Fibroblast of skin of right biceps (primary cell): Measurements from ENCODE around the gene RNPEPL1.
"Not testable (repeated sequence)": the region's sequence is repeated elsewhere in the genome, so short reads cannot be mapped to it uniquely, and the experiment has no call there.

Experiments used
- DNase-seq: peaks from one replicate; pipeline ENCODE4 v3.0.0-alpha.2; 2013

RNPEPL1 gene

GRCh38 chr2:240567872-240568677 lies at the start of gene RNPEPL1:
TSS of gene RNPEPL1 (plus strand) at chr2:240568484. CDS start at chr2:240568587, 103 bp downstream.
- peak; percentile 41 for DNase-seq

GRCh38 chr2:240518981-240519380 lies 49.3 kb upstream of the RNPEPL1 start:
- DNase-seq = no peak

- peak; percentile 26 for DNase-seq
Observed at GRCh38 chr2:240519396-240520129, 48.7 kb upstream of the RNPEPL1 start.

GRCh38 chr2:240520130-240520973 lies 47.9 kb upstream of the RNPEPL1 start:
- no peak for DNase-seq

GRCh38 chr2:240520974-240521350 lies 47.3 kb upstream of the RNPEPL1 start:
- no peak for DNase-seq

GRCh38 chr2:240521885-240522284 lies 46.4 kb upstream of the RNPEPL1 start:
- DNase-seq = not testable (repeated sequence)

GRCh38 chr2:240522406-240522805 lies 45.9 kb upstream of the RNPEPL1 start:
- DNase-seq = no peak

- no peak for DNase-seq
Observed at GRCh38 chr2:240523451-240524281, 44.6 kb upstream of the RNPEPL1 start.

- DNase-seq = no peak
Observed at GRCh38 chr2:240524963-240525718, 43.1 kb upstream of the RNPEPL1 start.

GRCh38 chr2:240525802-240526201 lies 42.5 kb upstream of the RNPEPL1 start:
- DNase-seq = no peak

- no peak for DNase-seq
Observed at GRCh38 chr2:240526521-240526920, 41.8 kb upstream of the RNPEPL1 start.

- no peak for DNase-seq
Observed at GRCh38 chr2:240527153-240527750, 41.0 kb upstream of the RNPEPL1 start.

GRCh38 chr2:240528406-240529040 lies 39.8 kb upstream of the RNPEPL1 start:
- DNase-seq = no peak

- no peak for DNase-seq
Observed at GRCh38 chr2:240529344-240529999, 38.8 kb upstream of the RNPEPL1 start.

- DNase-seq = no peak
Observed at GRCh38 chr2:240530181-240530580, 38.1 kb upstream of the RNPEPL1 start.

- no peak for DNase-seq
Observed at GRCh38 chr2:240531038-240531437, 37.2 kb upstream of the RNPEPL1 start.

- no peak for DNase-seq
Observed at GRCh38 chr2:240532031-240532775, 36.1 kb upstream of the RNPEPL1 start.

GRCh38 chr2:240538031-240538780 lies 30.1 kb upstream of the RNPEPL1 start:
- DNase-seq = no peak
